Loucy (cell line): ENCODE measurements around the gene CORO2A.

Source experiments
- EZH2phosphoT487 ChIP-seq: fragments of 200-600 bp; IDR thresholded peaks from 2 replicates; pipeline ENCODE4 v1.6.1; 2018; ENCODE audit warnings: antibody characterized with exemption, mild to moderate bottlenecking, moderate library complexity, borderline replicate concordance
- TF ChIP-seq, protein P1 (sequence below): fragments of 200-600 bp; sonication (generic); conservative IDR thresholded peaks from 2 replicates; pipeline ENCODE4 v1.5.1; 2014; ENCODE audit warnings: mild to moderate bottlenecking, antibody characterized with exemption, low read length

GRCh38 chr9:98081477-98082219, 110.8 kb downstream of the CORO2A start:
- TF ChIP-seq, protein P1, sequence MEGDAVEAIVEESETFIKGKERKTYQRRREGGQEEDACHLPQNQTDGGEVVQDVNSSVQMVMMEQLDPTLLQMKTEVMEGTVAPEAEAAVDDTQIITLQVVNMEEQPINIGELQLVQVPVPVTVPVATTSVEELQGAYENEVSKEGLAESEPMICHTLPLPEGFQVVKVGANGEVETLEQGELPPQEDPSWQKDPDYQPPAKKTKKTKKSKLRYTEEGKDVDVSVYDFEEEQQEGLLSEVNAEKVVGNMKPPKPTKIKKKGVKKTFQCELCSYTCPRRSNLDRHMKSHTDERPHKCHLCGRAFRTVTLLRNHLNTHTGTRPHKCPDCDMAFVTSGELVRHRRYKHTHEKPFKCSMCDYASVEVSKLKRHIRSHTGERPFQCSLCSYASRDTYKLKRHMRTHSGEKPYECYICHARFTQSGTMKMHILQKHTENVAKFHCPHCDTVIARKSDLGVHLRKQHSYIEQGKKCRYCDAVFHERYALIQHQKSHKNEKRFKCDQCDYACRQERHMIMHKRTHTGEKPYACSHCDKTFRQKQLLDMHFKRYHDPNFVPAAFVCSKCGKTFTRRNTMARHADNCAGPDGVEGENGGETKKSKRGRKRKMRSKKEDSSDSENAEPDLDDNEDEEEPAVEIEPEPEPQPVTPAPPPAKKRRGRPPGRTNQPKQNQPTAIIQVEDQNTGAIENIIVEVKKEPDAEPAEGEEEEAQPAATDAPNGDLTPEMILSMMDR = no peak
- no peak for TF ChIP-seq EZH2phosphoT487
